IgD-negative memory B cell (primary cell): Measurements from ENCODE around the gene MPST. TPM values are rescaled to one million over a fixed set of nuclear protein-coding genes. Genes with fewer than 3 reads are reported as not detected.
A peak's percentile ranks its signal among the peaks of the same experiment; 100 is the strongest.

Source experiments
- H3K27ac Mint-ChIP-seq, 3 donors: one replicate each; pipeline ENCODE4 v1.8.0; 2020 to 2022; ENCODE audit warnings: mild to moderate bottlenecking in 3 of 3, mixed read lengths in 3 of 3, moderate library complexity in 1 of 3
- H3K27me3 Mint-ChIP-seq: one replicate; pipeline ENCODE4 v1.8.0; 2021; ENCODE audit warnings: mixed read lengths
- H3K36me3 Mint-ChIP-seq: one replicate; pipeline ENCODE4 v1.8.0; 2020; ENCODE audit warnings: mild to moderate bottlenecking, mixed read lengths
- H3K4me1 Mint-ChIP-seq, 3 donors: one replicate each; pipeline ENCODE4 v1.8.0; 2020 to 2022; ENCODE audit warnings: mixed read lengths in 3 of 3, mild to moderate bottlenecking in 1 of 3
- H3K4me3 Mint-ChIP-seq, 4 donors: one replicate each; pipeline ENCODE4 v1.8.0; 2020 to 2022; ENCODE audit warnings: mild to moderate bottlenecking in 4 of 4, mixed read lengths in 4 of 4, moderate library complexity in 3 of 4
- H3K9me3 Mint-ChIP-seq, 3 donors: one replicate each; pipeline ENCODE4 v1.8.0; 2020 to 2021; ENCODE audit warnings: mixed read lengths in 3 of 3, mild to moderate bottlenecking in 1 of 3
- polyA plus RNA-seq: library from polyadenylated mRNA; unstranded; fragments of 300-500 nt; fragmentation: Illumina TruSeq; gene quantifications from one replicate; pipeline ENCODE4 v1.2.3, GENCODE V29; 2021

The MPST gene
- polyA plus RNA-seq, 1 donor from 2014 or later: 16.2 TPM

DNA sequence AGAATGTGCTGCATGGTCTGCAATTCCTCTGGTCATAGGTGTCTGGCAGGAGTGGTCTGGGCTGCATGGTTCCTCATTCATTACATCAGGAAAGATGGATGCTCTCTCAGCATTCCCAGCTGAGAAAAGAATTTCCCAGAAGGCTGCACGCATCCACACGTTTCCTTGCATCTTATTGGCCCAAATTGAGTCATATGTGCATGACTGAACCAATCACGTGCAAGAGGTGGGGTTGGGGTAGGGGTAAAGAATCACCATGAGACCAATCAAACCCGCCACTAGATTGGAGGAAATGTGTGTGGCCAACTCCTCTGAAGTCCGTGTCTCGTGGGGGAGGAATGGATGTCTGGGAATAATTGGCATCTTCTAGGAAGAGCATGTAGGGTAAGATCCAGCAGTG lies 29.1 kb upstream of the MPST start:
- Mint-ChIP-seq H3K36me3 (no peaks in the 10 kb centered on the region), H3K4me3 (peak overlapping the region in 1 of 4 donors; percentile 53), H3K27me3 (peaks cover 23% of the 10 kb centered on the region), H3K27ac (no peak overlapping the region), H3K9me3 (peaks cover 0 to 9% (median 9%) of the 10 kb centered on the region in 3 donors), H3K4me1 (no peaks in the 10 kb centered on the region)

DNA sequence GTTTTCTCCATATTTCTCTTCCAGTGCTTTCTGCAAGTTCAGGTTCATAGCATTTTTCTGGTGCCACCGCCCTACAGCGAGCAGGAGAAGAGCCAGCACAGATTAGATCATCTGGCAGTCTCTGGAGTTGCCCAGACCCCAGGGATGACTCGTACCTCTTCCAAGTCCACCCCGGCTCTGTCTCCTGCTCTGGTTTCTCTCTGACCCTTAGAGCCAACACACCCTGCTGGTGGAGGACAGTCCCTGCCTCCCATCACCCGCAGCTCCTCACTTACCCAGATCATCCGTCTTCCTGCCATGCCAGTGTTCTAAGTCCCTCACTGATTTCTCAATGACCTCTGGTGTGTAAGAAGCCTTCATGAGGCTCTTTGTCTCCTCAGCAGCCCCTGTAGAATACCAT lies 28.3 kb upstream of the MPST start:
- Mint-ChIP-seq H3K9me3 (peaks cover 0 to 5% (median 2%) of the 10 kb centered on the region in 3 donors), H3K27me3 (peaks cover 23% of the 10 kb centered on the region), H3K4me1 (no peaks in the 10 kb centered on the region), H3K4me3 (no peak overlapping the region), H3K36me3 (no peaks in the 10 kb centered on the region), H3K27ac (peak overlapping the region in 1 of 3 donors; percentile 70)

DNA sequence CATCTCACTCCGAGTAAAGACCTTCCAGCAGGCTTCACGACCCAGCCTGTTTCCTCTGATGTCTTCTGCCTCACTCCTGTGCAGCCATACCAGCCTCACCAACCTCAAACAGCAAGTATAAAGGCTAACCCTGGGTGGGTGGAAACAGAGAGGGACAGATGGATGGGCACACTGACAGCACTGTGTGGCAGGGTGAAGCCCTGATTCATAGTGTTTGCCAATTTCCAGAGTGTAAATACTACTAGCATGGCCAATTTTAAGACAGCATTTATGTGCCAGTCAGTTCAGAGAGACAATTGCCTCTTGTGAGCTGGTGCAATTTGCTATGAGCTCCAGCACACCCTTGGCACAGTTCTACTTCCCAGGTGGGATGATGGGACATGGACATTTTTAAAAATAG lies 21.8 kb upstream of the MPST start:
- peaks cover 6% of the 10 kb centered on the region for H3K27me3 Mint-ChIP-seq
- no peaks in the 10 kb centered on the region for H3K4me1 Mint-ChIP-seq
- no peaks in the 10 kb centered on the region for H3K36me3 Mint-ChIP-seq

DNA sequence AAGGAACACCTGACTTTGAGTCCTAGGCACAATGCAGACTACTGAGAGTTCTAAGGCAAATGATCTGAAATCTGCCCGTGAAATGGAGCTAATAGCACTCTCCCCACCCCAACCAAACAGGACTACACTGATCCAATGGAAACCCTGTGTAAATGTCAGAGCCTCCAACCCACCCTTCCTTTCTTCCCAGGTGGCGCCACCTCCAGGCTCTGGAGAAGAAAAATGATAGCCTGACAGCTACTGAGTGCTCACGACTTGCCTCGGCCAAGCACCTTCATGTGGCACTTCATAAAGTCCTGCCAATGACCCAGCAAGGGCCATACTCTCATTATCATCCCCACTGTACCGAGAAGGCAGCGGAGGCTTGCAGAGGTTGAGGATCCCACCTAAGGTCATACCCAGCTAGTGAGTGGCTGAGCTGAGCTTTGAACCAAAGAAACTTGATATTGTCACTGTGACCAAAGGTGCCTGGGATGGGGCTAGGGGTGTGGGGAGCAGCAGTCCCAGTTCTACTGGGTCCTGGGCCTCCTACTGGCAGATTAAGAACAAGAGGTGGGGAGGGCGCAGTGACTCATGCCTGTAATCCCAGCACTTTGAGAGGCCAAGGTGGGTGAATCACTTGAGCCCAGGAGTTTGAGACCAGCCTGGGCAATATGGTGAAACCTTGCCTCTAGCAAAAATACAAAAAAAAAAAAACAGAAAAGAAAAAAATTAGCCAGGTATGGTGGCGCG lies 20.8 kb upstream of the MPST start:
- no peaks in the 10 kb centered on the region for H3K9me3 Mint-ChIP-seq
- H3K36me3 Mint-ChIP-seq: no peaks in the 10 kb centered on the region
- peaks cover 11% of the 10 kb centered on the region for H3K27me3 Mint-ChIP-seq
- H3K4me1 Mint-ChIP-seq: no peaks in the 10 kb centered on the region
- no peak overlapping the region for H3K27ac Mint-ChIP-seq
- no peak overlapping the region for H3K4me3 Mint-ChIP-seq

More for the DNA sequence above, 21.8 kb upstream of the MPST start:
- no peak overlapping the region for H3K27ac Mint-ChIP-seq
- H3K4me3 Mint-ChIP-seq: no peak overlapping the region
- no peaks in the 10 kb centered on the region for H3K9me3 Mint-ChIP-seq

DNA sequence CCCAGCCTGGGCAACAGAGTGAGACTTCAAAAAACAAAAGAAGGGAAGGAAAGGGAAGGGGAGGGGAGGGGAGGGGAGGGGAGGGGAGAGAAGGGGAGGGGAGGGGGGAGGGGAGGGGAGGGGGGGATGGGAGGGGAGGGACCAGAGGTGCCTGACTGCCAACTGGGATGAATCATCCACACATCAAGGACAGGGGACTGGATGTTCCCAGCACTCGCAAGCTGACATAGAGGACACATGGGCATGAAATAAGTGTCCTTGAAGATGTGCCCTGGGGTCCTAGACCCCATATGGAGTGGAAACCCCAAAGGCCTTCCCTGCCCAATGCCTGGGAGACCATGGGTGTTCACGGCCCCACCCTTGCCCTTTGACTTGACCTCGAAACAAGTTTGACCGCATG lies 20.1 kb upstream of the MPST start:
- Mint-ChIP-seq H3K27ac (no peak overlapping the region), H3K27me3 (peaks cover 14% of the 10 kb centered on the region)

DNA sequence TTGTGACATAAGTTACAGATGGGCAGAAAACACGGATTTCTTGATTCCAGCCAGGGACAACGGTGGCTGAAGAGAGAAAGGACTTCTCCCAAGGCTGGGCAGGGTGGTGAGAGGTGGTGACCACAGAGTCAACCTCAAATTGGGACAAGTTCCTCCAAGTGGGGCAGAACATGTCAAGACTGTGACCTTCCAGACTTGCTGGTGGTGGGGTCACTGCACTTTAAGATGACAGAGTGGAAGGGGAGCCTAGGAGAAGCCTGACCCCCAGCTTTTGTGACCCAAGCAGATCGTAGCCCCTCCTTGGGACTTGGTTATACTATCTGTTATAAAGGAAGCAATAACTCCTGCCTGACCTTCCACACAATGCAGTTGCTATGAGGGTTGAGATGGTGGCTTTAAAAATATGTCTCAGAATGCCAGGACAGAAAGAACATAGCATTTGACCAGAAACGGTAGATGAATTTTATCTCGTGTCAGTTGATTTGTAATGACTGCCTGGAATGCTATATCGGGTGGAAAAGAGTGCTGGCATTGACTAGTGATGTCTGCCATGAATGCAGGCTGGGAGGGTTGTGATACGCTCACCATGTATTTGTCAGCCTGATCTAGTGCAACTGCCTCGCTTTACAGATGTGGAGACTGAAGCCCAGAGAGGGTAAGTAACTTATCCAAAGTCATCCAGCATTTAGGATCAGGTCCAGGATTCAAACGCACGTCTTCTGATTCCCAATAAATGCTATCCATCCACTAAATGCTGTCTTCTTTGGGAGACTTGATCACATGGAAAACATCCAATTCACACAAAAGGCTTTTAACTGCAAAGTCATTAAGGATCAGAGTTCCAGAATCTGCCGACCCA lies 18.6 kb upstream of the MPST start:
- H3K4me1 Mint-ChIP-seq: no peaks in the 10 kb centered on the region
- H3K27ac Mint-ChIP-seq: no peak overlapping the region

More for the DNA sequence above, 20.1 kb upstream of the MPST start:
- Mint-ChIP-seq H3K36me3 (no peaks in the 10 kb centered on the region), H3K4me3 (no peak overlapping the region), H3K4me1 (no peaks in the 10 kb centered on the region), H3K9me3 (peaks cover 0 to 4% (median 0%) of the 10 kb centered on the region in 3 donors)

DNA sequence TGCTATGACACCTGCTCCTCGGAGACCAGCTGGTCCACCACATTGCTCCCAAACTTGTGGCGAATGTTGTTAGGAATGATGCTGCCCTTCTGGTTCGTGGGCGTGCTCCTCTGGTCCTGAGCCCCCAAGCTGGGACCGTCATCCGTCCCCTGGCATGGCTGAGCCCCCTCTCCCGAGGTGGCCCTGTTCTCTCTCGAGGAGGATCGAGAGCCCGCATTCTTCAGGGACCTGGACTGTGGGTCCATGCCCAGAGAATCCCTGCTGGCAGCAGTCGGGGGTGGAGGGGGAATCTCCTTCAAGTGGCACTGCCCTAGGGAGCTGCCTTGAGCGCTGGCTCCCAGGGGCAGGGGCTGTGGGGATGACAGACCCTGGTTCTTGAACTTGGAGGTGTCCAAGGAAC lies 17.7 kb upstream of the MPST start:
- H3K36me3 Mint-ChIP-seq: no peaks in the 10 kb centered on the region
- H3K9me3 Mint-ChIP-seq: peaks cover 0 to 6% (median 0%) of the 10 kb centered on the region in 3 donors
- H3K4me1 Mint-ChIP-seq: no peaks in the 10 kb centered on the region
- H3K27ac Mint-ChIP-seq: no peak overlapping the region
- H3K4me3 Mint-ChIP-seq: no peak overlapping the region
- H3K27me3 Mint-ChIP-seq: peaks cover 20% of the 10 kb centered on the region

More for the DNA sequence above, 18.6 kb upstream of the MPST start:
- Mint-ChIP-seq H3K4me3 (no peak overlapping the region), H3K27me3 (peaks cover 17% of the 10 kb centered on the region), H3K9me3 (peaks cover 0 to 6% (median 0%) of the 10 kb centered on the region in 3 donors), H3K36me3 (no peaks in the 10 kb centered on the region)

DNA sequence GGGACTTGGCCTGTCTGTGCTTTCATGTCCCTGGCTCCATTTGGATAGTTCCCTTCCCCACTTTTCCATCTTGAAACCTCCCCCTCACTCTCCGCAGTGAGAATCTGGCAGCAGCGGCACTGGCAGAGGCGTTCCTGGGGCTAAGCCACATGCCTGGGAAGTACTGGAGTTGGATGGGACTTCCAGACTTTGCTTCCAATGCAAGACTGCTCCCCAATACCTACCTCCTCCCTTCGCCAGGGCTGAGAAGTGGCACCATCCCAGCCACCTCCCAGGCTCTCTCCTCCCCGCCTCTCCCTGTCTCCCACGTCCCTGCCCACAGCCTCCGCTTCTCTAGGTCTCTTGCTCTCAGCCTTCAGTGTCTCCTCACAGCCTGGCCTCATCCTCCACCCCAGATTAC lies 16.9 kb upstream of the MPST start:
- H3K36me3 Mint-ChIP-seq: no peaks in the 10 kb centered on the region
- H3K27me3 Mint-ChIP-seq: peaks cover 26% of the 10 kb centered on the region
- peaks cover 0 to 6% (median 0%) of the 10 kb centered on the region in 3 donors for H3K9me3 Mint-ChIP-seq
- no peaks in the 10 kb centered on the region for H3K4me1 Mint-ChIP-seq
- H3K27ac Mint-ChIP-seq: peak overlapping the region in 1 of 3 donors; percentile 71
- no peak overlapping the region for H3K4me3 Mint-ChIP-seq

DNA sequence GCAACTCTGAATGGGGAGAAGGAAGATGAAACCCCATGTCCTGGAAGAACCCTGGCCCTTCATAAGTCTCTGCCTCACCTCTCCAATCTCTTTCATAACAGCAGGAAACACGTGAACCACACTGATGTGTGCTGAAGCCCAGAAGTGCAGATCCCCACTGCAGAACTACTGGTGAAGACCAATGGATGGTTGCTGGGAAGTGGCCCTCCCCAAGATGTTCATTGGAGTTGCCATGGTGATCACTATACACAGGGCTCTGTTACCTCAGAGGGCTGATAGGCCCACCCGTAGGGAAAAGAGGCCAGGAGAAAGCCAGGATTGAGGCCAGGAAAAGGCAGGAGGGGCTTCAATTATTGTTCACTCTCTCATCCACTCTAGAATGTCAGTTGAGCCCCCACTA lies 11.9 kb upstream of the MPST start:
- Mint-ChIP-seq H3K27me3 (peaks cover 26% of the 10 kb centered on the region), H3K4me1 (no peaks in the 10 kb centered on the region), H3K4me3 (no peak overlapping the region)

DNA sequence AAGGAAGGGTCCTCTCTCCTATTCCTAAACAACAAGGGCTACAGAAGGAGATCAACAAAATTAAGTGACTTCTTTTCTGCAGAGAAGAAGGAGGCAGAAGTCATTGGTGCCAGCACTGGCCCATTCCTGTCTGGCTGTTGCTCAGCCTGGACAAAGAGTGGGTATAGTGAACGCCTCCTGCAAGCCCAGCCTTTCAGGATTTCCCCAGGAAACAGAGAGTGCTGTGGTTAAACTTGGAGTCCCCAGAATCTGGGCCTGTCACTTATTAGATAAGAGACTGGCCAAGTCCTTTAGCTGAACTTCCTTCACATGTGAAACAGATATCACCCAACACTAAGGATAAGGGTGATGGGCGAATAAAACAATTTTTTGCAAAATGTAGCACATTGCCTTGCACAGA lies 11.2 kb upstream of the MPST start:
- Mint-ChIP-seq H3K36me3 (no peaks in the 10 kb centered on the region), H3K9me3 (peaks cover 0 to 6% (median 0%) of the 10 kb centered on the region in 3 donors), H3K4me3 (peak overlapping the region in 1 of 4 donors; percentile 1), H3K27me3 (peaks cover 21% of the 10 kb centered on the region), H3K27ac (no peak overlapping the region), H3K4me1 (no peaks in the 10 kb centered on the region)

More for the DNA sequence above, 11.9 kb upstream of the MPST start:
- no peak overlapping the region for H3K27ac Mint-ChIP-seq
- H3K36me3 Mint-ChIP-seq: no peaks in the 10 kb centered on the region
- peaks cover 0 to 6% (median 0%) of the 10 kb centered on the region in 3 donors for H3K9me3 Mint-ChIP-seq

DNA sequence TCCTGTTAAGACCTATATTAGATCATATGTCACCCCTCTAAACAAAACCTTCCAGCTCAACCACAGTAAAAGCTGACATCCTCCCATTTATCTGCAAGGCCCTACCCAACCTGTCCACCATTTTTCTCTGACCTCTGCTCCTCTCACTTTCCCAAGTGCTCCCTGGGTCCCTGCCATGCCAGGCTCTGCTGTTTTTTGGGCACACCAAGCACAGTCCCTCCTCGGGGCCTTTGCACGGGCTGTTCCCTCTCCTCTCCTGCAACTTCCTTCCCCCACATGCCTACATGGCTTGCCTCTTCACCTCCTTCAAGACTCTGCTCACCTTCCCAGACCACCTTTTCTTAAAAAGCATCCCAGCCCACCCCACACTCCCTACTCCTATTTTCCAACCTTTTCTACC lies 10.1 kb upstream of the MPST start:
- Mint-ChIP-seq H3K4me1 (no peaks in the 10 kb centered on the region), H3K9me3 (peaks cover 0 to 2% (median 0%) of the 10 kb centered on the region in 3 donors), H3K36me3 (no peaks in the 10 kb centered on the region), H3K27ac (no peak overlapping the region), H3K4me3 (peak overlapping the region in 1 of 4 donors; percentile 19), H3K27me3 (peaks cover 16% of the 10 kb centered on the region)

DNA sequence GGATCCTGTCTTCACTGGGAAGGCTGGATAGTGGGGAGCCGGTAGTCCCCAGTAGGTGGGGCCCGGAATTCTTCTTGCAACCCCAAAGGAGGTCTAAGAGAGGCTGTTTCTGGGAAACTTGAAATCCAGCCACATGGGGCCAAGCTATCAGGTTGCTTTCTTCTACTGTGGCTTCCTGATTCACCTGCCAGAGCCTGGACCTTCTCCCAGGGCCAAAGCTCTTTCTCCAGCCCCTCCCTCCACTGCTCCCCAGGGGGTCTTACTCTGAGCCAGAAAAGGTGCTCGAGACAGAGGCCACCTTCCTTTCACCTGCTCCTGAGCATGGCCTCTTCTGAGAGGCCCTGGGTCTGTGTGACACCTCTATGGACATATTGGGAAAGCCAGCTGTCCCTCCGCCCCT lies 9.4 kb upstream of the MPST start:
- H3K9me3 Mint-ChIP-seq: peaks cover 0 to 2% (median 0%) of the 10 kb centered on the region in 3 donors
- no peaks in the 10 kb centered on the region for H3K4me1 Mint-ChIP-seq
- no peaks in the 10 kb centered on the region for H3K36me3 Mint-ChIP-seq
- H3K27me3 Mint-ChIP-seq: peaks cover 12% of the 10 kb centered on the region
- no peak overlapping the region for H3K27ac Mint-ChIP-seq
- no peak overlapping the region for H3K4me3 Mint-ChIP-seq

DNA sequence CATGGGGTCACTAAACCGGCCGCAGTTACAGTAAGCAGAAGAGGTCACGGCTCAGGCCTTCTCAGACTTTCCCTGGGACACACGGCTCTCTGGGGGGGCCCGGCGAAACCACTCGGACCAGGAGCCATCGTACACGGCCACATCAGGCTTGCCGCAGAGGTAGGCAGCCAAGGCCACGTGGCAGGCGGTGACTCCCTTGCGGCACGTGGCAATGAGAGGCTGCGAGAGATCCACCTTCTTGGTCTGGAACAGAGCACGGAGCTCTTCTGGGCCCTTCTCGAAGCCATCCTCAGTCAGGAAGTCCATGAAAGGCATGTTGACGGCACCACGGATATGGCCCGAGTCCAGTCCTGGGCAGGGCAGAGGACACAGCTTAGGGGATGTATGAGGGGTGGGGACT lies 8.6 kb upstream of the MPST start:
- no peaks in the 10 kb centered on the region for H3K36me3 Mint-ChIP-seq
- no peaks in the 10 kb centered on the region for H3K4me1 Mint-ChIP-seq
- no peak overlapping the region for H3K4me3 Mint-ChIP-seq
- no peaks in the 10 kb centered on the region for H3K9me3 Mint-ChIP-seq
- H3K27ac Mint-ChIP-seq: no peak overlapping the region
- H3K27me3 Mint-ChIP-seq: peaks cover 11% of the 10 kb centered on the region

DNA sequence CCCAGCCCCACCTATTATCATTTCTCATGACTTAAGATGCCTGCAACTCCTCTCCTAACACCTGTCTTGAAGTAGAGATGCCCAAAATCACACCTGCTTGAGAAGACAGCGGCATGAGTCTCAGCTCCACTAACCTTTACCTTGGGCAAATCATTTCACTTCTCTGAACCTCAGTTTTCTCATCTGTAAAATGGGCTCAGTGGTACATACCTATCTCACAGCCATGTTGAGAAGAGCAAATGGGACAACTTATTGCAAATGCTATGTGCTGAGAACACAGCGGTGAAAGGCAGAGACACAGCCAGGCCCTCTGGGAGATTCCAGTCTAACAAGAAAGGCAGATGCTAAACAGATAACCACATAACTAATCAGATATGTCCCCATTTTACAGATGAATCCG lies 8.1 kb upstream of the MPST start:
- Mint-ChIP-seq H3K27me3 (peaks cover 9% of the 10 kb centered on the region), H3K9me3 (no peaks in the 10 kb centered on the region), H3K4me1 (no peaks in the 10 kb centered on the region), H3K27ac (no peak overlapping the region), H3K36me3 (peaks cover under 1% of the 10 kb centered on the region), H3K4me3 (no peak overlapping the region)

DNA sequence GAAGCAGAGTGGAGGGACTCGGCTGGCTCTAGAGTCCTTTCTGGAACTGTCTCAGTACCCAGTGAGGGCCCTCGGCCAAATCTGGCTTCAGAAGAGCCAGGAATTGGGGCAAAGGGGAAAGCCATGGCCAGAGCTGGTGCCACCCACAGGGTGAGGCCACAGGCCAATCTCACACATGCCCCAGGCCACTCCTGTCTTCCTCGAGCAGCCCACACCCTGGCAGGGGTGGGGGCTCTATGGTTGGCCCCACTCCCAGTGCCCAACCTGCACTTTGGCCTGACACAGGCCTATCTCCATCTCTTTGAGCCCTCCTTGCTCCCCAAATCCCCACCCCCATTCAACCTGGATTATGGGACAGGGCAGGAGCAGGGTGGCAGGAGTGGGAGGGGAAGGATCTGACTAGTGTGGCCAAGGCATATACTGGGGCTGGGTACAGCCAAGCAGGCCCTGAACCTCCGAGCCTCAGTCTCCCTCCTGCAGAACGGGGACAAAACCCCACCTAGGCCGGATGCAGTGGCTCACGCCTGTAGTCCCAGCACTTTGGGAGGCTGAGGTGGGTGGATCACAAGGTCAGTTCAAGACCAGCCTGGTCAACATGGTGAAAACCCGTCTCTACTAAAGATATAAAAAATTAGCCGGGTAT lies 7.2 kb upstream of the MPST start:
- H3K36me3 Mint-ChIP-seq: peaks cover 1% of the 10 kb centered on the region
- H3K4me3 Mint-ChIP-seq: no peak overlapping the region
- H3K4me1 Mint-ChIP-seq: no peaks in the 10 kb centered on the region
- no peaks in the 10 kb centered on the region for H3K9me3 Mint-ChIP-seq
- H3K27ac Mint-ChIP-seq: no peak overlapping the region
- H3K27me3 Mint-ChIP-seq: peaks cover 5% of the 10 kb centered on the region
